PC-9 (cell line): Measurements from ENCODE around the gene GFM2. TPM values are rescaled to one million over a fixed set of nuclear protein-coding genes. Genes with fewer than 3 reads are reported as not detected.

Experiments used
- BruUV-seq: library from RNA; stranded (reverse); fragments of 400-500 nt; replicated peaks from 2 replicates; lab custom pipeline; 2021; lab: Mats Ljungman, UMichigan
- CTCF ChIA-PET: fragments of 300-600 bp; sonication (Branson Sonifier 250); formaldehyde crosslinking; loops from one replicate; lab custom pipeline; 2022; ENCODE audit warnings: antibody characterized with exemption; lab: Charles Lee
- POLR2A ChIA-PET: fragments of 300-600 bp; sonication (Branson Sonifier 250); formaldehyde crosslinking; loops from one replicate; lab custom pipeline; 2022; ENCODE audit warnings: antibody characterized with exemption; ENCODE audit not compliant: unreplicated experiment; lab: Charles Lee
- DNase-seq, 2 experiments: peaks; one replicate each; pipeline versions ENCODE4 v3.0.0 to v3.0.0-alpha.2; 2015 to 2022; ENCODE audit warnings: mixed read lengths in 1 of 2
- H2AFZ ChIP-seq: fragments of 200-600 bp; sonication (generic); 2 replicates; pipeline ENCODE4 v1.8.1; 2017; ENCODE audit warnings: antibody characterized with exemption
- H3F3A ChIP-seq: fragments of 200-600 bp; sonication (generic); 2 replicates; pipeline ENCODE4 v1.8.1; 2017; ENCODE audit warnings: antibody characterized with exemption, mild to moderate bottlenecking, low read depth; ENCODE audit not compliant: insufficient read depth
- H3K27ac ChIP-seq: fragments of 200-600 bp; sonication (generic); 2 replicates; pipeline ENCODE4 v1.6.1; 2016; ENCODE audit warnings: mixed run types
- H3K27me3 ChIP-seq: fragments of 200-600 bp; sonication (generic); 2 replicates; pipeline ENCODE4 v1.6.1; 2016; ENCODE audit warnings: low read depth, mixed run types; ENCODE audit not compliant: insufficient read depth
- H3K36me3 ChIP-seq: fragments of 200-600 bp; sonication (generic); 2 replicates; pipeline ENCODE4 v1.6.1; 2016; ENCODE audit warnings: low read depth, mixed run types
- H3K4me1 ChIP-seq: fragments of 200-600 bp; sonication (generic); replicated peaks from 2 replicates; pipeline ENCODE4 v1.6.1; 2016; ENCODE audit warnings: mixed run types; ENCODE audit not compliant: insufficient read depth
- H3K4me2 ChIP-seq: fragments of 200-600 bp; sonication (generic); 2 replicates; pipeline ENCODE4 v1.6.1; 2017; ENCODE audit warnings: mixed run types
- H3K4me3 ChIP-seq: fragments of 200-600 bp; sonication (generic); 2 replicates; pipeline ENCODE4 v1.6.1; 2016; ENCODE audit warnings: mixed run types
- H3K79me2 ChIP-seq: fragments of 200-600 bp; sonication (generic); 2 replicates; pipeline ENCODE4 v1.6.1; 2017; ENCODE audit warnings: low read depth, mixed run types
- H3K9me2 ChIP-seq: fragments of 200-600 bp; sonication (generic); 2 replicates; pipeline ENCODE4 v1.8.1; 2017; ENCODE audit warnings: mild to moderate bottlenecking; ENCODE audit not compliant: insufficient read depth
- H3K9me3 ChIP-seq: fragments of 200-600 bp; sonication (generic); 2 replicates; pipeline ENCODE4 v1.8.1; 2016; ENCODE audit warnings: low read depth; ENCODE audit not compliant: insufficient read depth
- H4K20me1 ChIP-seq: fragments of 200-600 bp; sonication (generic); 2 replicates; pipeline ENCODE4 v1.8.1; 2017; ENCODE audit not compliant: insufficient read depth
- EZH2 ChIP-seq: fragments of 200-600 bp; sonication (generic); IDR thresholded peaks from 2 replicates; pipeline ENCODE4 v1.8.0; 2017; ENCODE audit warnings: antibody characterized with exemption, low read depth
- intact Hi-C: fragments of 100-400 bp; cut with micrococcal nuclease; formaldehyde crosslinking; loops from one replicate; pipeline ENCODE4 v1.10.0; 2022; ENCODE audit not compliant: unreplicated experiment
- total RNA-seq: library from RNA; stranded (reverse); gene quantifications from 2 replicates; pipeline ENCODE4 v1.2.3, GENCODE V29; 2021
- TF ChIP-seq, protein P1 (sequence below): fragments of 200-600 bp; sonication (generic); conservative IDR thresholded peaks from 2 replicates; pipeline ENCODE4 v1.6.1; 2017; ENCODE audit warnings: mixed run types, antibody characterized with exemption, mild to moderate bottlenecking, moderate library complexity

GFM2 gene
- total RNA-seq, 1 experiment from 2014 or later, result 39.8 TPM

DNA sequence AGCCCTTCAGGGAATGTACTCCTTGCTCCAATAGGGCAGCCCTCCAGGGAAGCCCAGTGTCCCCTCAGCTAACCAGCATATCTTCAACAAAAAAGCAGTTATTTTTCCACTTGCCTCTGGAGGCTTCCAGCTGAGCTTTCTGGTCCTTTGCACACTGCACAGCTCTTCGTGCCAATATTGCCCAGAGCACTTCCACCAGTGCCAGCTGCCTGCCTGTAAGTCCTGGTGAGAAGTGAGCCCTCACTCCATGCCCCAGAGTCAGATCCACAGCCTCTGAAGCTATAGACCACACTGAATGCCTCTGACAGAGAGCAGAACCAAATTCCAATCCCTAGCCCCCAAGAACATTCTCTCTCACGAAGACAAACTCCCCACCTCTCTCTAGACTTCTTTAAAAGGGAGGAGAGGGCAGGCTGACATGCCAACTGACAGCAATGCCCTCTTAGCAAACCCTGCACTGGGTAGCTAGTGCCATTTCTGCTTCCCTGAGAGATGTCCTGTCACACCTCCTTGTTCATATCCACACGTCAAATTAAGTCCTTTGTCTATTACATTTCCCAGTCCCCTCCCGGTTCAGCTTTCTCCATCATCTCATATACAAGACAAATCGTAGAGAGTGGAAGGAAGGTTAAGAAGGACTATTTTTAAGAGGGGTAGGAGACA is 94.6 kb downstream of the GFM2 start:
- H3K27ac ChIP-seq, result no peak overlapping the region
- H3K9me2 ChIP-seq, result no peaks in the 10 kb centered on the region
- POLR2A ChIA-PET, result no interaction called here
- intact Hi-C loops, result loop anchor here (5.0 to 10.0 kb wide), 2 partner anchors 230 to 662 kb away; partner anchors contain the start of gene HMGCR
- BruUV-seq, result no TSS peak
- CTCF ChIA-PET, result no interaction called here
- H3K4me1 ChIP-seq, result peaks cover 9% of the 10 kb centered on the region; the same call in 1 of the 2 replicates
- no peak overlapping the region for H3K4me3 ChIP-seq
- no peak for DNase-seq
- no peak overlapping the region for H3K4me2 ChIP-seq
- TF ChIP-seq, protein P1, sequence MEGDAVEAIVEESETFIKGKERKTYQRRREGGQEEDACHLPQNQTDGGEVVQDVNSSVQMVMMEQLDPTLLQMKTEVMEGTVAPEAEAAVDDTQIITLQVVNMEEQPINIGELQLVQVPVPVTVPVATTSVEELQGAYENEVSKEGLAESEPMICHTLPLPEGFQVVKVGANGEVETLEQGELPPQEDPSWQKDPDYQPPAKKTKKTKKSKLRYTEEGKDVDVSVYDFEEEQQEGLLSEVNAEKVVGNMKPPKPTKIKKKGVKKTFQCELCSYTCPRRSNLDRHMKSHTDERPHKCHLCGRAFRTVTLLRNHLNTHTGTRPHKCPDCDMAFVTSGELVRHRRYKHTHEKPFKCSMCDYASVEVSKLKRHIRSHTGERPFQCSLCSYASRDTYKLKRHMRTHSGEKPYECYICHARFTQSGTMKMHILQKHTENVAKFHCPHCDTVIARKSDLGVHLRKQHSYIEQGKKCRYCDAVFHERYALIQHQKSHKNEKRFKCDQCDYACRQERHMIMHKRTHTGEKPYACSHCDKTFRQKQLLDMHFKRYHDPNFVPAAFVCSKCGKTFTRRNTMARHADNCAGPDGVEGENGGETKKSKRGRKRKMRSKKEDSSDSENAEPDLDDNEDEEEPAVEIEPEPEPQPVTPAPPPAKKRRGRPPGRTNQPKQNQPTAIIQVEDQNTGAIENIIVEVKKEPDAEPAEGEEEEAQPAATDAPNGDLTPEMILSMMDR, result no peak
- no peak for TF ChIP-seq EZH2
- H3K27me3 ChIP-seq, result no peaks in the 10 kb centered on the region
- no peak overlapping the region for H2AFZ ChIP-seq
- H3K79me2 ChIP-seq, result no peaks in the 10 kb centered on the region
- H4K20me1 ChIP-seq, result no peaks in the 10 kb centered on the region
- H3F3A ChIP-seq, result 0 out of 2 replicates have a peak, but pooled peaks cover 5% of the 10 kb centered on the region
- H3K9me3 ChIP-seq, result peaks cover 12% of the 10 kb centered on the region; the same call in 1 of the 2 replicates
- no peaks in the 10 kb centered on the region for H3K36me3 ChIP-seq

Other genes starting within 250 kb of the GFM2 start
- 38.8 and 53.6 TPM in 2 replicates for gene ENC1, start 126.4 kb downstream of the GFM2 start, total RNA-seq
- gene HEXB, start 81.9 kb downstream of the GFM2 start, total RNA-seq, result 84.6 and 92.3 TPM in 2 replicates
- 47.3 and 87.1 TPM in 2 replicates for gene NSA2, start 132 bp upstream of the GFM2 start, total RNA-seq
- gene FAM169A, start 99.3 kb upstream of the GFM2 start, total RNA-seq, result 2.1 and 3.9 TPM in 2 replicates